B cell (primary cell): Measurements from ENCODE around the gene CEPT1. TPM values are rescaled to one million over a fixed set of nuclear protein-coding genes. Genes with fewer than 3 reads are reported as not detected.
A peak's percentile ranks its signal among the peaks of the same experiment; 100 is the strongest.
"Not testable (repeated sequence)": the region's sequence is repeated elsewhere in the genome, so short reads cannot be mapped to it uniquely, and the experiment has no call there.

ENCODE experiments used
- ATAC-seq: fragments of 200-7000 bp; cut with Tn5 transposase; one replicate; pipeline ENCODE4 v1.10.0; 2021; ENCODE audit warnings: low read depth, mild to moderate bottlenecking, moderate number of reproducible peaks, moderate library complexity
- CTCF ChIA-PET: fragments of 350-600 bp; sonication (Branson Sonifier 250); formaldehyde crosslinking; loops from one replicate; lab custom pipeline; 2021; ENCODE audit warnings: antibody characterized with exemption, inconsistent platforms; lab: Charles Lee
- POLR2A ChIA-PET: fragments of 350-600 bp; sonication (Branson Sonifier 250); formaldehyde crosslinking; loops from one replicate; lab custom pipeline; 2021; ENCODE audit warnings: antibody characterized with exemption; lab: Charles Lee
- DNase-seq: peaks from one replicate; pipeline ENCODE4 v3.0.0; 2013
- H2AFZ ChIP-seq: 2 replicates; pipeline ENCODE4 v1.6.1; 2012; ENCODE audit warnings: mild to moderate bottlenecking, low read depth, low read length; ENCODE audit not compliant: insufficient read depth, poor library complexity, severe bottlenecking
- H3K27ac ChIP-seq, 2 donors: 1 replicate in 1 of 2; 2 replicates in 1 of 2; pipeline ENCODE4 v1.5.1; 2012 to 2013; ENCODE audit warnings: low read length in 2 of 2, mild to moderate bottlenecking in 2 of 2, moderate library complexity in 1 of 2
- H3K27me3 ChIP-seq, 4 experiments: fragments of 200-600 bp in 1 of 4; sonication (generic) in 1 of 4; replicated peaks in 1 of 4; 1 replicate in 2 of 4; 2 replicates in 2 of 4; pipeline versions ENCODE4 v1.6.1 to v1.7.0; 2013 to 2016; ENCODE audit warnings: low read length in 3 of 4, mild to moderate bottlenecking in 2 of 4, mixed read lengths in 1 of 4, moderate library complexity in 1 of 4; ENCODE audit not compliant: insufficient read depth in 4 of 4, control insufficient read depth in 3 of 4; ENCODE audit errors: control extremely low read depth in 1 of 4
- H3K36me3 ChIP-seq, 2 experiments: replicated peaks in 1 of 2; 1 replicate in 1 of 2; 2 replicates in 1 of 2; pipeline versions ENCODE4 v1.6.1 to v1.7.1; 2013; ENCODE audit warnings: low read length in 1 of 2; ENCODE audit not compliant: insufficient read depth in 2 of 2, control insufficient read depth in 1 of 2; ENCODE audit errors: control extremely low read depth in 1 of 2, extremely low read depth in 1 of 2
- H3K4me1 ChIP-seq, 2 donors: fragments of 200-600 bp in 1 of 2; sonication (generic) in 1 of 2; 1 replicate in 1 of 2; 2 replicates in 1 of 2; pipeline versions ENCODE4 v1.5.1 to v1.6.1; 2013 to 2017; ENCODE audit warnings: low read length in 2 of 2; ENCODE audit not compliant: control insufficient read depth in 2 of 2, insufficient read depth in 2 of 2
- H3K4me2 ChIP-seq: replicated peaks from 2 replicates; pipeline ENCODE3; 2012; ENCODE audit warnings: mild to moderate bottlenecking, low read depth, low read length; ENCODE audit not compliant: poor library complexity, severe bottlenecking
- H3K4me3 ChIP-seq, 5 experiments: fragments of 200-600 bp in 1 of 5; sonication (generic) in 1 of 5; 1 replicate in 3 of 5; 2 replicates in 2 of 5; pipeline versions ENCODE4 v1.5.1 to v1.7.0; 2011 to 2016; ENCODE audit warnings: low read length in 4 of 5, mild to moderate bottlenecking in 4 of 5, low read depth in 2 of 5, control low read depth in 1 of 5, moderate library complexity in 1 of 5; ENCODE audit not compliant: insufficient read depth in 1 of 5; ENCODE audit errors: control extremely low read depth in 1 of 5, extremely low read depth in 1 of 5
- H3K79me2 ChIP-seq: fragments of 200-600 bp; sonication (generic); one replicate; pipeline ENCODE4 v1.6.0; 2016; ENCODE audit warnings: low read length; ENCODE audit not compliant: control insufficient read depth, insufficient read depth
- H3K9ac ChIP-seq: fragments of 200-600 bp; sonication (generic); 2 replicates; pipeline ENCODE4 v1.6.1; 2017; ENCODE audit warnings: mild to moderate bottlenecking, low read length, moderate library complexity
- H3K9me3 ChIP-seq, 3 donors: one replicate each; pipeline versions ENCODE4 v1.6.1 to v1.7.1; 2013; ENCODE audit warnings: low read length in 2 of 3; ENCODE audit not compliant: control insufficient read depth in 2 of 3, insufficient read depth in 1 of 3; ENCODE audit errors: control extremely low read depth in 1 of 3
- H4K20me1 ChIP-seq: 2 replicates; pipeline ENCODE4 v1.6.0; 2012; ENCODE audit warnings: mild to moderate bottlenecking, low read length; ENCODE audit not compliant: insufficient read depth, control insufficient read depth, poor library complexity, severe bottlenecking
- H3K27ac Mint-ChIP-seq: one replicate; pipeline ENCODE4 v1.8.0; 2021; ENCODE audit warnings: mixed read lengths
- H3K27me3 Mint-ChIP-seq: one replicate; pipeline ENCODE4 v1.8.0; 2021; ENCODE audit warnings: mixed read lengths
- H3K4me1 Mint-ChIP-seq: one replicate; pipeline ENCODE4 v1.8.0; 2021; ENCODE audit warnings: mixed read lengths
- H3K4me3 Mint-ChIP-seq: one replicate; pipeline ENCODE4 v1.8.0; 2021; ENCODE audit warnings: mixed read lengths
- H3K9me3 Mint-ChIP-seq: one replicate; pipeline ENCODE4 v1.8.0; 2022; ENCODE audit warnings: mixed read lengths; ENCODE audit not compliant: insufficient read depth
- EZH2 ChIP-seq: IDR thresholded peaks from 2 replicates; pipeline ENCODE4 v1.6.1; 2012; ENCODE audit warnings: borderline replicate concordance, low read depth, mild to moderate bottlenecking, moderate library complexity, low read length; ENCODE audit not compliant: insufficient read depth, poor library complexity, severe bottlenecking
- WGBS: methylation state at CpG from one replicate; pipeline ENCODE4 v1.1.5; 2013; ENCODE audit warnings: missing lambda C conversion rate; ENCODE audit not compliant: insufficient coverage; 5-methylcytosine and 5-hydroxymethylcytosine counted together
- intact Hi-C: fragments of 100-400 bp; cut with micrococcal nuclease; formaldehyde crosslinking; loops from one replicate; pipeline ENCODE4 v1.10.0; 2022
- polyA minus RNA-seq: library from RNA; depleted of rRNA, polyadenylated mRNA; stranded (reverse); fragments of >200 nt; gene quantifications from 2 replicates; pipeline ENCODE4 v1.2.3, GENCODE V29; 2012
- polyA plus RNA-seq: library from polyadenylated mRNA; depleted of rRNA; stranded (reverse); fragments of >200 nt; gene quantifications from 2 replicates; pipeline ENCODE4 v1.2.3, GENCODE V29; 2012
- total RNA-seq, 2 donors: library from RNA; stranded (reverse); fragments of 120-200 nt in 1 of 2; gene quantifications; 1 replicate in 1 of 2; 2 replicates in 1 of 2; pipeline versions ENCODE4 v1.2.3 to v1.2.4, GENCODE V29; 2013 to 2022

CEPT1 gene
- total RNA-seq (83.5 and 86.5 TPM in 2 replicates), polyA plus RNA-seq (47.1 and 86.2 TPM in 2 replicates), polyA minus RNA-seq (43.5 and 62.3 TPM in 2 replicates)
- total RNA-seq (2013), result 125 TPM

DNA sequence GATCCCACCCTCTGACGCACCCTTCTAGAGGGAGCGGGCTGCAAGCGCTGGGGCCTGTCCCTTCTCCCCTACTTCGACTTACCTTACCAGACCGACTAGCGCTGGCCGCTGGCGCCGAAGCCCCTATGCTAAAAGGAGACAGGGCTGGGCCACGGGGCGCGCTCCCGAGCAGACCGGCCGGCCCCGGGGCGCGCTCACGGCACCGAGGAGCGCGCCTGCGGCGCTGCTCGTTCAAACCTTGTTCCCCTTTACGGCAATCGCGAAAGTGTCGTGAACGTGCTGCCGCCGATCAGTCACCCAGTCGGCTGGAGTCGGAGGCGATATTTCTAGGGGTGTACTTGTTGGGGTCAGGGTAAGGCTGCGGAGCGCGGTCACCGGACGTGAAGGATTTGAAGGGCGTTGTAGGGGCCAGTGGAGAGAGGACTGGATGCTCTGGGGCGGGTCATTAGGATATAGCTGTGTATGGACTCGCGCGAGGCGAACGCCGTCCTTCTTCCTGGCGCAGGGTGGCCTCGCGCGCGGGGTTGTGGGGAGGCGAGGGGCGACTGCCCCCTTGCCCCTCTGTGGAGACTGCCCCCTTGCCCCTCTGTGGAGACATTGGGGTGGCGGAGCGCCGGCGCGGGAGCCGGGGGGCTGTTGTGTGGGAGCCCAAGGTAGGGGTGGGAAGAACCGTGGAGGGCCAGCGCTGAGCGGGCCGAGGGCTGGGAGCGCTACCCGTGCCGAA lies at the start of gene CEPT1, which contains the start of gene DRAM2:
CEPT1 (plus strand) TSS at position 268 of the 724 bp plus-strand sequence. CDS start 7,492 bp downstream, outside the sequence.
DRAM2 (minus strand) TSS at position 138 of the 724 bp plus-strand sequence. CDS start 8,539 bp downstream, outside the sequence.
- H3K4me2 ChIP-seq, result peak within 1 kb of the TSS; percentile 73
- H2AFZ ChIP-seq, result peak within 1 kb of the TSS; percentile 86
- TF ChIP-seq EZH2, result no peak
- H3K9ac ChIP-seq, result peak within 1 kb of the TSS; percentile 87
- ATAC-seq (peak; percentile 80), DNase-seq (peak; percentile 96)
- H3K4me3 ChIP-seq, result peak within 1 kb of the TSS; percentile 89 to 96 (median 93)
- POLR2A ChIA-PET, result interaction anchor here (0.9 to 2.7 kb wide), 6 partner anchors 9 to 264 kb away, joined by 3 to 23 read pairs (median 4); no protein-coding TSS in a partner anchor
- intact Hi-C loops, result loop anchor here (1.0 to 5.0 kb wide), 8 partner anchors 12 to 309 kb away; partner anchors contain the start of genes ATP5PB and WDR77
- H3K9me3 ChIP-seq, result no peaks in the 10 kb centered on the region
- CTCF ChIA-PET, result interaction anchor here (0.8 to 2.8 kb wide), 9 partner anchors 13 to 176 kb away, joined by 3 to 11 read pairs (median 4); partner anchors contain the start of gene LRIF1
- H3K27me3 ChIP-seq, result no peaks in the 10 kb centered on the region
- Mint-ChIP-seq H3K4me1 (peaks cover 62% of the 10 kb centered on the region), H3K4me3 (peak within 1 kb of the TSS; percentile 100), H3K27ac (peak within 1 kb of the TSS; percentile 99), H3K9me3 (no peaks in the 10 kb centered on the region), H3K27me3 (no peaks in the 10 kb centered on the region)
- H3K36me3 ChIP-seq, result peaks cover 0 to 37% of the 10 kb centered on the region in 2 experiments
- no peaks in the 10 kb centered on the region for H4K20me1 ChIP-seq
- peak within 1 kb of the TSS; percentile 84 to 93 for H3K27ac ChIP-seq
- H3K4me1 ChIP-seq, result peaks cover 55 to 62% of the 10 kb centered on the region in 2 donors
- WGBS, result under 1% methylated on average over 67 of the region's 68 CpGs
- H3K79me2 ChIP-seq, result peaks cover 95% of the 10 kb centered on the region

DNA sequence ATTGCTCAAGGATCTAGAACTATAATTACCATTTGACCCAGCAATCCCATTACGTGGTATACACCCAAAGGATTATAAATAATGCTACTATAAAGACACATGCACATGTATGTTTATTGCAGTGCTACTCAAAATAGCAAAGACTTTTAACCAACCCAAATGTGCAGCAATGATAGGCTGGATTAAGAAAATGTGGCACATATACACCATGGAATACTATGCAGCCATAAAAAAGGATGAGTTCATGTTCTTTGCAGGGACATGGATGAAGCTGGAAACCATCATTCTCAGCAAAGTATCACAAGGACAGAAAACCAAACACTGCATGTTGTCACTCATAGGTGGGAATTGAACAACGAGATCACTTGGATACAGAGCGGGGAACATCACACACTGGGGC lies 44.6 kb upstream of the CEPT1 start:
- H3K4me1 ChIP-seq, H3K4me2 ChIP-seq, CTCF ChIA-PET, H3K9ac ChIP-seq, DNase-seq, H3K4me3 Mint-ChIP-seq, H3K36me3 ChIP-seq, H3K79me2 ChIP-seq, POLR2A ChIA-PET, H3K4me3 ChIP-seq, H3K27me3 Mint-ChIP-seq, H4K20me1 ChIP-seq, H3K27ac Mint-ChIP-seq, H3K4me1 Mint-ChIP-seq, H3K27me3 ChIP-seq, intact Hi-C loops, H2AFZ ChIP-seq, ATAC-seq, H3K27ac ChIP-seq: not testable (repeated sequence)
- H3K9me3 Mint-ChIP-seq, result peaks cover 12% of the 10 kb centered on the region
- peaks cover 3 to 28% (median 27%) of the 10 kb centered on the region in 3 donors for H3K9me3 ChIP-seq
- no CpG with 5 or more reads among the region's 3 CpGs for WGBS
